ENCODE data around the gene CYP27A1. TPM values are rescaled to one million over a fixed set of nuclear protein-coding genes. Genes with fewer than 3 reads are reported as not detected.

Gene CYP27A1
- total and polyA plus RNA-seq, 10 donors = 8.7 to 65.5 (median 15.2) TPM

GRCh38 chr2:218822622-218823021 is 40.7 kb downstream of the CYP27A1 start:
- peaks cover 0 to 25% (median 0%) of the 10 kb centered on the region in 6 donors for H3K36me3 ChIP-seq
- H3K4me3 ChIP-seq = no peak overlapping the region
- no peak for TF ChIP-seq CTCF (IDR thresholded peaks at IDR 0.05 in 8 of 11, conservative IDR thresholded peaks at IDR 0.05 in 3 of 11)
- no peak for TF ChIP-seq POLR2A (IDR thresholded peaks at IDR 0.05)
- TF ChIP-seq POLR2AphosphoS5 (IDR thresholded peaks at IDR 0.05) = no peak
- intact Hi-C loops (cut with DNase I; ENCODE audit: low total_unique reads) = no loop called here
- WGBS, 5 donors = 73 to 85% (median 77%) methylated on average over 7 of the region's 7 CpGs
- no peak overlapping the region for H3K27ac ChIP-seq
- peaks cover 0 to 2% (median 0%) of the 10 kb centered on the region in 6 donors for H3K4me1 ChIP-seq
- H3K9me3 ChIP-seq = no peaks in the 10 kb centered on the region
- no peak for DNase-seq
- peaks cover 0 to 2% (median 0%) of the 10 kb centered on the region in 7 donors for H3K27me3 ChIP-seq (replicated peaks in 1 of 7)

- intact Hi-C loops (cut with DNase I; ENCODE audit: low total_unique reads) = no loop called here
- no peak for DNase-seq
- Histone ChIP-seq H3K9me3 (no peaks in the 10 kb centered on the region), H3K4me1 (peaks cover 0 to 2% (median 0%) of the 10 kb centered on the region in 6 donors), H3K27ac (no peak overlapping the region), H3K36me3 (peaks cover 0 to 18% (median 0%) of the 10 kb centered on the region in 6 donors), H3K4me3 (no peak overlapping the region), H3K27me3 (replicated peaks in 1 of 7) (peaks cover 0 to 9% (median 0%) of the 10 kb centered on the region in 7 donors)
- TF ChIP-seq CTCF (IDR thresholded peaks at IDR 0.05 in 8 of 11, conservative IDR thresholded peaks at IDR 0.05 in 3 of 11) (no peak), POLR2AphosphoS5 (IDR thresholded peaks at IDR 0.05) (no peak), POLR2A (IDR thresholded peaks at IDR 0.05) (no peak)
- WGBS, 5 donors = 74 to 86% (median 80%) methylated on average over 7 to 9 of the region's 9 CpGs
Measured at GRCh38 chr2:218823196-218823855, 41.4 kb downstream of the CYP27A1 start.

GRCh38 chr2:218824004-218824403 is 42.1 kb downstream of the CYP27A1 start:
- H3K4me3 ChIP-seq = no peak overlapping the region
- DNase-seq = no peak
- intact Hi-C loops (cut with DNase I; ENCODE audit: low total_unique reads) = no loop called here
- TF ChIP-seq POLR2AphosphoS5 (IDR thresholded peaks at IDR 0.05) = no peak
- TF ChIP-seq CTCF (IDR thresholded peaks at IDR 0.05 in 8 of 11, conservative IDR thresholded peaks at IDR 0.05 in 3 of 11) = no peak
- no peak for TF ChIP-seq POLR2A (IDR thresholded peaks at IDR 0.05)
- WGBS, 5 donors = 85 to 91% (median 88%) methylated on average over 7 of the region's 7 CpGs
- no peak overlapping the region for H3K27ac ChIP-seq
- peaks cover 0 to 13% (median 0%) of the 10 kb centered on the region in 7 donors for H3K27me3 ChIP-seq (replicated peaks in 1 of 7)
- H3K9me3 ChIP-seq = no peaks in the 10 kb centered on the region
- H3K36me3 ChIP-seq = peaks cover 0 to 12% (median 0%) of the 10 kb centered on the region in 6 donors
- peaks cover 0 to 2% (median 0%) of the 10 kb centered on the region in 6 donors for H3K4me1 ChIP-seq

GRCh38 chr2:218826791-218827190 is 44.8 kb downstream of the CYP27A1 start:
- Histone ChIP-seq H3K36me3 (no peaks in the 10 kb centered on the region), H3K4me1 (peaks cover 0 to 2% (median 0%) of the 10 kb centered on the region in 6 donors), H3K27me3 (replicated peaks in 1 of 7) (peaks cover 0 to 35% (median 0%) of the 10 kb centered on the region in 7 donors), H3K27ac (no peak overlapping the region), H3K9me3 (no peaks in the 10 kb centered on the region), H3K4me3 (no peak overlapping the region)
- no peak for TF ChIP-seq POLR2A (IDR thresholded peaks at IDR 0.05)
- no peak for TF ChIP-seq CTCF (IDR thresholded peaks at IDR 0.05 in 8 of 11, conservative IDR thresholded peaks at IDR 0.05 in 3 of 11)
- DNase-seq = peak; percentile 41
- WGBS, 5 donors = 84 to 91% (median 87%) methylated on average over 10 of the region's 10 CpGs
- intact Hi-C loops (cut with DNase I; ENCODE audit: low total_unique reads) = no loop called here
